Central memory CD8-positive, alpha-beta T cell (primary cell): ENCODE data around the gene CHST14.
"Not testable (repeated sequence)": the region's sequence is repeated elsewhere in the genome, so short reads cannot be mapped to it uniquely, and the experiment has no call there.

Experiments
- ATAC-seq: fragments of 150-1000 bp; cut with Tn5 transposase; replicated peaks from 2 replicates; pipeline ENCODE4 v1.10.0; 2022; ENCODE audit warnings: mild to moderate bottlenecking, moderate FRiP score, moderate number of reproducible peaks; ENCODE audit not compliant: poor library complexity, severe bottlenecking; ENCODE audit errors: extremely low read depth
- DNase-seq, 2 donors: peaks; one replicate each; pipeline ENCODE4 v3.0.0; 2021; ENCODE audit warnings: low spot score in 2 of 2
- H3K27ac Mint-ChIP-seq: one replicate; pipeline ENCODE4 v1.8.0; 2022; ENCODE audit warnings: low read depth, mild to moderate bottlenecking, moderate library complexity, mixed read lengths
- H3K27me3 Mint-ChIP-seq: one replicate; pipeline ENCODE4 v1.8.0; 2022; ENCODE audit warnings: mixed read lengths
- H3K36me3 Mint-ChIP-seq: one replicate; pipeline ENCODE4 v1.8.0; 2022; ENCODE audit warnings: mild to moderate bottlenecking, moderate library complexity, mixed read lengths; ENCODE audit not compliant: insufficient read depth
- H3K4me1 Mint-ChIP-seq: one replicate; pipeline ENCODE4 v1.8.0; 2022; ENCODE audit warnings: mixed read lengths
- H3K4me3 Mint-ChIP-seq: one replicate; pipeline ENCODE4 v1.8.0; 2022; ENCODE audit warnings: mild to moderate bottlenecking, moderate library complexity, mixed read lengths
- H3K9me3 Mint-ChIP-seq: one replicate; pipeline ENCODE4 v1.8.0; 2022; ENCODE audit warnings: mixed read lengths

Gene CHST14

DNA sequence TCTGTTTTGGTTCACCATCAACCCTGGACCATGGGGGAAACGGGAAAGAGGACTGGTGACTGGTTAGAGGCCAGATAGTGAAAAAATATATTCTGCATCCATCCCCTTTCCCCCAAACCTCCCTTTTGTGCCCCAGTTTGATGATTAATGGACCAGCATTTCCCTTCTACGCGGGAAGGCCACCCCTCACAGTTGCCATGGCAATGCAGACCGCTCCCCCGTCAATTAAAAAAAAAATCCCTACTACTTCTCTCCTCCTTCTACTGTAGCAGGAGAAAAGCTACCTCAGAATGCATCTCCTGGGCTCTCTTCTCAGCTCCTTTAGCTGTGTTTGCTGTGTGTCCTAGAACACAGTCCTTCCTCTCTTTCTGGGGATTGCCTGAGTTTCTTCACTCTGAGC, 26.0 kb upstream of the CHST14 start:
- H3K27me3 Mint-ChIP-seq, result no peaks in the 10 kb centered on the region
- ATAC-seq (no peak), DNase-seq (no peak)
- peaks cover 7% of the 10 kb centered on the region for H3K36me3 Mint-ChIP-seq
- H3K4me3 Mint-ChIP-seq, result no peak overlapping the region
- peak overlapping the region; percentile 19 for H3K27ac Mint-ChIP-seq
- peaks cover 58% of the 10 kb centered on the region for H3K4me1 Mint-ChIP-seq
- no peaks in the 10 kb centered on the region for H3K9me3 Mint-ChIP-seq

DNA sequence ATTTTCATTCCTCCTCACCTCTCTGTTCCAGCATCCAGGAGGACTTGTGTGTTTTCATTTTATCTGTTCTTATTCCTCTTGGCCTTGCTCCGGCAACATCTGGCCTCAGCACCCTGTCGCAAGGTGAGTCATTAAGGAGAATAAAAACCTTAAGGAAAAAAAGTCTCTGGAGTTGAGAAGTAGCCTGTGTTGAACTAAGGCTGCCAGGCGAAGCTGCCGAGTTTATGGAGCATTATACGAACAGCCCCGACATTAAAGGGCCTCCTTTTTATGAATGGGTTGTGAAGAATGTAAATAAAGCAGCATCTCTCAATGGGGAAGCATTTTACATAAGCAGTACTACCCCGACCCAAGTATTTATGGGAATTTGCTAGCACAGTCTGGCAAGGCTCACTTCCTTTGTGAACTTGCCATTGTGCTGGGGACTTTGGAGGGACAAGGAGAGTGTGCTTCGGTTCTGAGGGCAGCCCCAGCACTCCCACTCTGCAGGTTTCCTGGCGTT, 25.3 kb upstream of the CHST14 start:
- Mint-ChIP-seq H3K4me3 (no peak overlapping the region), H3K4me1 (peaks cover 59% of the 10 kb centered on the region), H3K9me3 (no peaks in the 10 kb centered on the region), H3K27me3 (no peaks in the 10 kb centered on the region), H3K36me3 (peaks cover 7% of the 10 kb centered on the region), H3K27ac (no peak overlapping the region)
- ATAC-seq (no peak), DNase-seq (no peak)

DNA sequence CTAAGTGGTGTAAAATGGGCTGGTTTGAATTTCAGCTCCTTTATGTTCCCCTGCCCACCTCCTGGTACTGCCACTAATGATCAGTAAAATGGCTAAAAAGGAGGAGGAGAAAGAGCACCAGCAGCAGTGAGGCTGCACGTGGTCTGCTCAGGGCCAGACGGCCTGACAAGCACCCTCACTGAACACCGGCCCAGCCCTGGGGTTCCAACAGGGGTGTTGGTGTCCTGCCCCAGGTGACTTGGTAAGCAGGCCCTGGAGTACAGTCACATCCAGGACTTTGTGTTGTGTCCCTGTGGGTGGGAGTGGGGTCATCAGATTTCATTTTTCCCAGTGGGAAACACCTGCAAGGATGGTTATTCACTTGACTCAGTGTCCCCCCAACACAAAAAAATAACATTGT, 24.6 kb upstream of the CHST14 start:
- Mint-ChIP-seq H3K27ac (no peak overlapping the region), H3K27me3 (no peaks in the 10 kb centered on the region), H3K9me3 (no peaks in the 10 kb centered on the region), H3K4me3 (no peak overlapping the region), H3K36me3 (peaks cover 7% of the 10 kb centered on the region), H3K4me1 (peaks cover 62% of the 10 kb centered on the region)
- ATAC-seq (no peak), DNase-seq (no peak)

DNA sequence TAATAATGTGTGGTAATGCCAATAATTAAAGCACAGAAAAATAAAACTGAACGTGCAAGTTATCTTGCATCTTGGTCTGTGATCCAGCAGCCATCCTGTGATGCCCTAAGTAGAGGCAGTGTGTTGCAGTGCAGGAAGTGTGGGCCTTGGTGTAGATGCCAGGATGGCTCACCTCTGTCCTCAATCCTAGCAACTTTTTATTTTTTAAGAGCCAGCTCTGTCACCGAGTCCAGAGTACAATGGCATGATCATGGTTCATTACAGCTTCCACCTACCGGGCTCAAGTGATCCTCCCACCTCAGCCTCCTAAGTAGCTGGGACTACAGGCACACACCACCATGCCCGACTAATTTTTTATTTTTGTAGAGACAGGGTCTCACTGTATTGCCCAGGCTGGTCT, 22.4 kb upstream of the CHST14 start:
- H3K27me3 Mint-ChIP-seq, result no peaks in the 10 kb centered on the region
- no peak for DNase-seq
- no peak for ATAC-seq
- H3K36me3 Mint-ChIP-seq, result peaks cover 1% of the 10 kb centered on the region
- no peak overlapping the region for H3K27ac Mint-ChIP-seq
- H3K4me1 Mint-ChIP-seq, result peaks cover 72% of the 10 kb centered on the region
- H3K9me3 Mint-ChIP-seq, result no peaks in the 10 kb centered on the region
- no peak overlapping the region for H3K4me3 Mint-ChIP-seq

DNA sequence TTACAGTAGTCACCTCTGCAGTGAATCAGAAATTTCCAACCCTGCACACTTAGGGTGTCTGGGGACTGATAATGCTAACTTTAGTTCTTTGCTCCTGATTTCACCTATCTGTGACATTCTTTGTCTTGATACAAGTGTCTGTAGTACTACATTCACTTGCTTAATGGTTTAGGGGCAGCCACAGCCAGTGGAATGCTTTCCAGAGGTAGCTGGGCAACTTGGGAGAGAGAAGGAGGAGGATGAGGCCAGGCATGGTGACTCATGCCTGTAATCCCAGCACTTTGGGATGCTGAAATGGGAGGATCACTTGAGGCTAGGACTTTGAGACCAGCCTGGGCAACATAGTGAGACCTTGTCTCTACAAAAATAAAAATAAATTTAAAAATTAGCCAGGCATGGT, 21.5 kb upstream of the CHST14 start:
- H3K4me1 Mint-ChIP-seq, result peaks cover 72% of the 10 kb centered on the region
- H3K27me3 Mint-ChIP-seq, result no peaks in the 10 kb centered on the region
- H3K27ac Mint-ChIP-seq, result peak overlapping the region; percentile 79
- ATAC-seq (no peak), DNase-seq (no peak)
- peaks cover 1% of the 10 kb centered on the region for H3K36me3 Mint-ChIP-seq
- H3K4me3 Mint-ChIP-seq, result no peak overlapping the region
- no peaks in the 10 kb centered on the region for H3K9me3 Mint-ChIP-seq

DNA sequence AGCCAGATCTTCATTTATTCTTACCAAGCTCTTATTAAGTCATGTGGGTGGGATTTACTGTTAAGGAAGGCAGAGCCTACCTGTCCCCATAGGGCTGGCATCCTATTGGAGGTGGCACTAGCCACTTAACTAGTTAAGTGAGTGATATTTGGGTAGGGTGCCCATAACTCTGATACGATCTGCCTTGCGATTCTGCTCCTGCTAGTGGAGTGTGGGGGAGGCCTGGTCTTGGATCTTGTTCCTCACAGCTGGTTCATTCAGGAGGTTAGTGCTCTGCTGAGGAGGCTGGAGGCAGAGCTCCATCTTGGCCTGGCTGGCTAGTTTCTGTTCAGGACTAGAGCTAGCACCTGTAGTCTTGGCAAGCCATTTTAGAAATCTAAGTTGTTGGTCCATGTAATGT, 20.7 kb upstream of the CHST14 start:
- H3K27ac Mint-ChIP-seq, result no peak overlapping the region
- DNase-seq (no peak), ATAC-seq (no peak)
- no peak overlapping the region for H3K4me3 Mint-ChIP-seq
- peaks cover 1% of the 10 kb centered on the region for H3K36me3 Mint-ChIP-seq
- no peaks in the 10 kb centered on the region for H3K9me3 Mint-ChIP-seq
- H3K4me1 Mint-ChIP-seq, result peaks cover 72% of the 10 kb centered on the region
- no peaks in the 10 kb centered on the region for H3K27me3 Mint-ChIP-seq

DNA sequence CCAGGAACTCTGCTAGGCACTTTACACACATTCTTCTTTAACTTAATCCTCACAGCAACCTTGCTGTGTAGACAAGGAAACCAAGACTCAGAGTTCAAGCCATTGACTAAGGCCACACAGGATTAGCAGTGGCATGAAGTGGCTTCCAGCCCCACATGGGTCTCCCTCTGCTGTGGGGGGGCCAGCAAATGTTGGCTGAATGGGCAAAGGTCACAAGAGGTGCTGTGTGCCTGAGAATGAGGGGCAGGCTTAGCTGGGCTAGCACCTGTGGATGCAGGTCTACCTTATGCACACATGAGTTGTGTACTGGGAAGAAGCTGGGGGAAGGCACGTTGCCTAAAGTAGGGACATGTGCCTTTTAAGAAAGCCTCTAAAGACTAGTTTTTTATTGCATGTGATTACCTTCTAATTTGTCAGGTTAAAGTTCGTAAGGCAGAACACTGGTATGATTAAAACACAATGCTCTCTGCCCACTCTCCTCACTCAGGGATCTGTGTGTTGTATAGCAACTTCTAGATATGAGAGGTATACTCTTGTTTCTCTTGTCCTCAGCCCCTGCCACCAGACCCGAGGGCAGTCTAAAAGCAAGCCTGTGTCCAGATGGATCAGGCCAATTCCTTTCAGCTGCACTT, 19.1 kb upstream of the CHST14 start:
- Mint-ChIP-seq H3K9me3 (no peaks in the 10 kb centered on the region), H3K36me3 (peaks cover 1% of the 10 kb centered on the region), H3K27me3 (no peaks in the 10 kb centered on the region), H3K4me3 (peak overlapping the region; percentile 79), H3K27ac (peak overlapping the region; percentile 91), H3K4me1 (peaks cover 71% of the 10 kb centered on the region)
- DNase-seq (no peak), ATAC-seq (no peak)

DNA sequence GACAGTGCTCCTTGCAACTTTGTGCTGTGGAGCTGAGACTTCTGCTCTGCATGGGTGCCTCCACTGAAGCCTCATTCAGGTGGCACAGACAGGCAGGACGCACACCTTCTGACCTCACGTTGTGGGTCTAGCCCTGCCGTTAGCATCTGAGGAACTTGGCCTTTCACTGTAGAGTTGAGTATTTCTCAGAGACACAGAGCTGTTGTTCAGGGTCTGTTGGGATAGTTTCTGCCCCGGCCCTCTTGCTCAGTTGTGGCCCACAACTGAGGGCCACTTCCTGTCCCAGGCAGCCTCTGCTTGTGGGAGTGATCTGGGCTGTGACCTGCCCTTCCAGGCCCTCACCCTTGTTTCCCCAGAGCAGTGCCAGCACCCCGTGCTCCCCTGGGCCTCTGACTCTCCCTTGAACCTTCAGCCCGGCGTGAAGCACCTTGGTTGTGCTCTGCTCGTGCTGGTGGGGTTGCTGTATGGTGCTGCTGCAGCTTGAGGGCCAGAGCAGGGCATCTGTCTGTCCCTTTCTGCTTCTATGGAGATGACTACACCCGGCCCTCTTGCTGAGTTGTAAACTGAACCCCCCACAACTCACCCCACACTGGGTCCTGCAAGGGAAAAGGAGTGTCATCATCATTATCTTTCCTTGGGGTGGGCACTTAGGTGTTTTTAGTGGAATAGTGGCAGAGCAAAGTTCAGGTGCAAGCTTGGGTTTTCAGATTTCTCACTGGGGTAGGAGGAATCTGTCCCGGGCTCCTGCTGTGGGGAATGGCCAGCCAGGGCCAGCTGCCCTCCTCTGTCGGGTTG, 18.3 kb upstream of the CHST14 start:
- Mint-ChIP-seq H3K36me3 (peaks cover 1% of the 10 kb centered on the region), H3K4me1 (peaks cover 73% of the 10 kb centered on the region), H3K27me3 (no peaks in the 10 kb centered on the region), H3K9me3 (no peaks in the 10 kb centered on the region), H3K27ac (peak overlapping the region; percentile 91), H3K4me3 (peak overlapping the region; percentile 79)
- peak; percentile 56 for ATAC-seq
- DNase-seq, result no peak

DNA sequence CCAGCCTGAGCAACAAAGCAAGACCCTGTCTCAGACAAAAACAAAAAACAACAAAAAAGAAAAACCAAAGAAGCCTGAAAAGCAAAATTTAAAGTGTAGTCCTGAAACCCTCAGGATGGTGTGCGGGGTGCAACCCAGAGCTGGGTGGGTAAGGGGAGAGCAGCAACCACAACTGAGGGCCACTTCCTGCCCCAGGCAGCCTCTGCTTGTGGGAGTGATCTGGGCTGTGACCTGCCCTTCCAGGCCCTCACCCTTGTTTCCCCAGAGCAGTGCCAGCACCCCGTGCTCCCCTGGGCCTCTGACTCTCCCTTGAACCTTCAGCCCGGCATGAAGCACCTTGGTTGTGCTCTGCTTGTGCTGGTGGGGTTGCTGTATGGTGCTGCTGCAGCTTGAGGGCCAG, 16.8 kb upstream of the CHST14 start:
- Mint-ChIP-seq H3K4me3 (peak overlapping the region; percentile 79), H3K27ac (peak overlapping the region; percentile 91), H3K4me1 (peaks cover 80% of the 10 kb centered on the region)
- ATAC-seq, result peak; percentile 53
- not testable (repeated sequence) for H3K27me3 Mint-ChIP-seq, H3K36me3 Mint-ChIP-seq, H3K9me3 Mint-ChIP-seq, DNase-seq

DNA sequence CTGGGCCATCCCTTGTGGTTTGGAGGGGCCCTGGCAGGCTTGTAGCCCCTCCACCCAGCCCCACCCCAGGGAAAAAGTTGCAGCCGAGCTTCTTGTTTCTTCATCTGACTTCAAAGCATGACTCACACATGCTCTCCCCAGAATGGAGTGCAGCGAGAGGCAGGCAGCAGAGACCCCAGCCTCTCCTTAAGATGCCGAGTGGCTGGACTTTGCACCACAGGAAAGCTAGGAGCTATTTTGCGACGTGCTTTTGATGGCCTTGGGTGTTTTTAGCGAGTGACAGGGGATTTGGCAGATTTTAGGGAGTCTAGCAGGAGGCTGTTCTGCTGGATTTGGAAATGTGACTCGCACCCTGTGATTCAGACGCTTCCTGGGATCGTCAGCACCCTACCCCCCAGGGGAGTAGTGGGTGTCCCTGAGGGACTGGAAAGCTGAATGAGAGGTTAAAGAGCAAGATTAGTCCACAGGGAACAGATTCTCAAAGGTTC, 15.8 kb upstream of the CHST14 start:
- peak overlapping the region; percentile 91 for H3K27ac Mint-ChIP-seq
- H3K27me3 Mint-ChIP-seq, result no peaks in the 10 kb centered on the region
- DNase-seq, result no peak
- H3K36me3 Mint-ChIP-seq, result peaks cover 6% of the 10 kb centered on the region
- ATAC-seq, result no peak
- peaks cover 70% of the 10 kb centered on the region for H3K4me1 Mint-ChIP-seq
- H3K4me3 Mint-ChIP-seq, result peak overlapping the region; percentile 79
- no peaks in the 10 kb centered on the region for H3K9me3 Mint-ChIP-seq

DNA sequence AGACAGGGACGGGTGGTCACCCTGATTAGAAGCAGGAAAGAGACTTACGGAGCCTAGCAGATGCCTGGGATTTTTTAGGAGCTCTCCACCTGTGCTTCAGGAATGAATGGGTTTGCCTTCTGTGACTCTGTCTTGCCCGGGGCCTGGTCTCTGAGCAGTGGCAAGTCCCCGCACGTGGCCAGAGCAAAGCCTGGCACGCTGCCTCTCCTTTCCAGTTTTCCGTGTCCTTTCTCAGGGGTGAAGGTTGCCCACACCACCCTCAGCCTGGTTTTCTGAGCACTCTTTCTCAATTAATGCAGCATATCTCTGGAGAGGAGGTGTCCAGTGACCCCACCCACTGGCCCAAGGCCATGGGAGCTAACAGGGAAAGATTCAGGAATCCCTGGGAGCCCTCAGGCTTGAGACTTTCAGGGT, 14.5 kb upstream of the CHST14 start:
- Mint-ChIP-seq H3K36me3 (peaks cover 6% of the 10 kb centered on the region), H3K4me3 (no peak overlapping the region), H3K4me1 (peaks cover 60% of the 10 kb centered on the region), H3K27me3 (no peaks in the 10 kb centered on the region), H3K9me3 (no peaks in the 10 kb centered on the region), H3K27ac (peak overlapping the region; percentile 55)
- no peak for DNase-seq
- no peak for ATAC-seq

DNA sequence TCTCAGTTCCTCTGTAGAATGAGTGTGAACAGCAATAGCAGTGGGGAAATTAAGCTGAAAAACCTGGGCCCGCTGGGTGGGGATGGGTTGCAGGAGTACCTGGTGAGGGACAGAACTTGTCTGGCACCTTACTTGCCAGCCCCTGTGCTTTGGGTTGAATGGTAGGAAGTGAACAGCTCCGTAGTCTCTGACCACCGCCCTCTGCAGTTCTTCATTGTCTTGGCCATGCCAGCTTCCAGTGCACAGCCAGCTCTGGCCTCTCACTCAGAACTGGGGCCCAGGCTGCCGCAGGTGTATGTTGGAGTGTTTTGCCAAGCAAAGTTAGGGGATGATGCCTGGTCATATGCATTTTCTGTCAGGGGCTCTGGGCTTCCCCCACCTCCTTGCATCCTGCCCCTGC, 14.0 kb upstream of the CHST14 start:
- H3K27me3 Mint-ChIP-seq, result no peaks in the 10 kb centered on the region
- peaks cover 6% of the 10 kb centered on the region for H3K36me3 Mint-ChIP-seq
- ATAC-seq (no peak), DNase-seq (no peak)
- H3K4me1 Mint-ChIP-seq, result peaks cover 56% of the 10 kb centered on the region
- no peaks in the 10 kb centered on the region for H3K9me3 Mint-ChIP-seq
- H3K4me3 Mint-ChIP-seq, result no peak overlapping the region
- peak overlapping the region; percentile 55 for H3K27ac Mint-ChIP-seq
